SIG-M5 treated with dmso at 0.1 percent for 504 hours (cell line): ENCODE results near the gene FUS.
"Not testable (repeated sequence)": the region's sequence is repeated elsewhere in the genome, so short reads cannot be mapped to it uniquely, and the experiment has no call there.

ENCODE experiments used
- DNase-seq: peaks from one replicate; lab custom pipeline; 2025; ENCODE audit not compliant: unreplicated experiment; lab: John Stamatoyannopoulos, UW

Gene FUS

DNA sequence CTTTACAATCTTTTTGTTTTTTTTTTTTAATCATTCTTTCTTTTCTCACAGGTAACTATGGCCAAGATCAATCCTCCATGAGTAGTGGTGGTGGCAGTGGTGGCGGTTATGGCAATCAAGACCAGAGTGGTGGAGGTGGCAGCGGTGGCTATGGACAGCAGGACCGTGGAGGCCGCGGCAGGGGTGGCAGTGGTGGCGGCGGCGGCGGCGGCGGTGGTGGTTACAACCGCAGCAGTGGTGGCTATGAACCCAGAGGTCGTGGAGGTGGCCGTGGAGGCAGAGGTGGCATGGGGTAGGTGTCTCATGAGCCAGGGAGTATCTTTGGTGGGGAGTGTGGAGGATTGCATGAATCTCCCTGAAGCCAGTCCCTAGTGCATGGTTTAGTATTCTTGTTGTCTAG is 4.9 kb downstream of the FUS start:
- no peak for DNase-seq

DNA sequence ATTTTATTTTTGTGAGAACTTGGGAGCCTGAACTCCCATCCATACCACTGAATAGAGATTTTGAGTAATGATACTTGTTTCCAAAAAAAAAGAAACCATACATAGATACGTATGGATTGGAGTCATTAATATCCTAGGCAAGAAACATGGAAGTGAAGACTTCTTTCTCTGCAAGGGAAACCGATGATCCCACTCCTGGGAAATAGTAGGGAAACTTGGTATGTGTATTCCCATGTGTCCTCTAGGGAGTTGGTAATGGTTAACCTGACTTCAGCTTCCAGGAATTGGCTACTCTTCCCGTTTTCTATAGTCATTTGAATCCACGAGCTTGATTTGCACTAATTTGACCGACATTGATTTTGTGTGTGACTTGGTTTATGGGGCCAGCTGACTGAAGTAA is 5.4 kb downstream of the FUS start:
- no peak for DNase-seq

DNA sequence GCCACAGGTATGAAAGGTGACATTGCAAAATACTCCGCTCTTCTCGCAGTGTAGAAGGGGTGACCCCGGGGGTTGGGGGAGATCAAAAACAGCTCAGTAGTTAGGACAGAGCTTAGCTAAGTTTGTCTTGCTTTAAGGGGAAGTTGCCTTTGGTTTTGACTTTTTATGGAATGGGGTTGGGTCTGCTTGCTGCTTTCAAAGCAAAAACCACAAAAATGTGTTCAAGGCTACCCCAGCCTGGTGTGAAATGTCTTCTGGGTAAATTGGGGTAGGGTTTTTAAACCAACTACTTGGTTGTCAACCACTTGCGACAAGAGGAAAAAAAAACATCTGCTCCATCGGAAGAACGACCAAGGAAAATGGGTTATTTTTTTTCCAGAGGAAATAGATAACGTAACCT is 6.2 kb downstream of the FUS start:
- DNase-seq: peak; percentile 78

DNA sequence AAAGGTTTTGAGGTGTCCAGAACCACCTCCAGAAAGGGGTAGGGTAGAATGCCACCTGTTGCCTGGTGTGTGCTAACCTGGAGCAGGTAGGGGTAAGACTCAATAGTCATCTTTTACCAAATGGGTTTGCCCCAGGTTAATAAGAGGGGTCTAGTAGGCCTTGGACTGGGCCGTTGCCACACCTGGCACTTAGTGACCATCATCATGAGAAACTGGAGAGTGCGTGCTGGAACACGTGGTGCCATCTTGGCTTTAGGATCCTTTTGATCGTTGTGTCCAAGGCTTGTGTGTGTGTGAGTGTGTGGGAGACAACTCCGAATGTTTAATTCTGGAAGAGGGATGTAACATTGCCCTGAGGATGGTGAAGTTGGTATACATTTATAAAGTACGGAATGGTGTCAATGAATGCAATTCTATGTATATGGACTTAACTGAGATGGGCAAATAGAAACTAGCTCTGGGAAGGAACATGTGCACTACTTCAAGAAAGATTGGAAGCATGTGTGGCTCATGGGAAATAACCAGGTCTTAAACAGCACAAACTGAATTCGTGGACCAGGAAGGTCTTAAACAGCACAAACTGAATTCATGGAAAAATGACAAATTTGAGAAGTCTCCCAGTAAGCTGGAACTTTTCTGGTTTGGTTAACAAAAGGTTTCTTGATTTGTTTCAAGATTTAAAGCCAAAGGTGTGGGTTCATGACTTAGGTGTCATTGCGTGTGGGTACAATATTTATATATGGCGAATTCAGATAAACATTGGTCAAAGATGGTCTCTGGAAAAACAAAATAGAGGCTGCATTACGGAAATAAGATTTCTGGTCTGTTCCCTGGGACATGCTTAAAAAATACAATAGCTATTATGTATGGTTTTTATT is 7.2 kb downstream of the FUS start:
- DNase-seq: no peak

DNA sequence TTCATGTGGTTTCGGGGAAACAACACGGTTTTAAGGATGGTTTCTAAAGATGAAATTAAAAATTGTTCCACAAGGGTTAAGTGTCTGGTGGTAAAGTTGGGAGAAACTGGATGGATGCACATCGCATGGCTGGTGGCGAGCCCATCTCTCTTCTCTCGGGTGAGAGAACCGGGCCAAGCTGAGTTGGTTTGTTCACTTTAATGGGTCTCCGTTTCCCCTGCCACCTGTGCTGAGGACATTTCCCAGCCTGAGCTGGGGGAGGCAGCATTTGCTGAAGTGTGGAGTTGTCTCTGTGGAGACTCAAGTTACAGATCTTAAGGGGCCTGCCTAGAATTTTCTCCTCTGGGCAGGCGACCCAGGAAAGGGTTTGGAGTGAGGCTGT is 7.9 kb downstream of the FUS start:
- DNase-seq: no peak

DNA sequence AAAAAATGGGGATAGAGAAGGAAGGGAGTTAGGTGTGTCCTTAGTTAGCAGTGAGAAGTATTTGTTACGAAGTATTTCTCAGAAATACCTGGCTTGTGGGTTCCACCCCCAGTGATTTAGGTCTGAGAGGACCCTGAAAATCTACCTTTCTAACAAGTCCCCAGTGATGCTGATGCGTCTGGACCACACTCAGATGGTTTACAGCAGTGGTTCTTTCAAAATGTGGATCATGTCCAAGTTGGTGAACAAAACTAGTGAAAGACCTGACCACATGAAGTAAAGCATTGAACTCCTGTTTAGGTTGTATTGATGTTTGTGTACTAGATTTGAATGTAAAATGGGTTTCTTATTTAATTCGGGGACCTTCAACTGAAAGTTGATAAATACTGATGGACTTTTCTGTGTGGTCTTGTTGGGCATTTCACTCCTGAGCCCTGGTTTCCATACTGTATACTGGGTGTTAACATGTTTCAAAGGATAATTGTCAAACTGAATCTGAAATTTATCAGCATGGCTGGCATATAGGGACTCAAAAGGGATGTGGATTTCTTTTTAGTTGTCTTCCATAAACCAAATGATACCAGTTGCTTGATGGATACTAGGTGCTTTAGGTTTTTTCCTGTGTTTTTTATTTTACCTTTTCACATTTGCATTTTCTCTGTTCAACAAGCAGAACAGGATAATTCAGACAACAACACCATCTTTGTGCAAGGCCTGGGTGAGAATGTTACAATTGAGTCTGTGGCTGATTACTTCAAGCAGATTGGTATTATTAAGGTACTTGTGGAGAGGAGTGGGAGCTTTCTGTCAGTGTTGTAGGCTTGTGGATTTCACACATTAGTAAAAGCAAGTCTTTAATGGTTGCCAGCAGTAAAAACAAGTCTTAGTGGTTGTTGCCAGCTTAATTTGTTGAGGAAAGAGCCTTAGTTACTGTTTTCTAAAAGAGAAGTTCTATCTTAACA is 8.8 kb downstream of the FUS start:
- DNase-seq: no peak

DNA sequence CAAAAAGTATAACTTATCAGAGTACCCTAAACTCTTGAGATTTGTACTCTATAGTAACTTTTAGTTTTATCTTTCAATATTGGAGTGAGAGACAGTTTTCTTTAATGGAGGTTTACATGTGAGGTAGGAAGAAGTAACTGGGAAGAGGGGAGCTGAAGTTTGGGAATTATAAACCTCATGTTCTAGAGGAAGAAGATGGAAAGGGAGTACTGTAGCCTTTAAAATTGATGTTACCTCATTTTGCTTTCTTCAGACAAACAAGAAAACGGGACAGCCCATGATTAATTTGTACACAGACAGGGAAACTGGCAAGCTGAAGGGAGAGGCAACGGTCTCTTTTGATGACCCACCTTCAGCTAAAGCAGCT is 9.5 kb downstream of the FUS start:
- DNase-seq: no peak

DNA sequence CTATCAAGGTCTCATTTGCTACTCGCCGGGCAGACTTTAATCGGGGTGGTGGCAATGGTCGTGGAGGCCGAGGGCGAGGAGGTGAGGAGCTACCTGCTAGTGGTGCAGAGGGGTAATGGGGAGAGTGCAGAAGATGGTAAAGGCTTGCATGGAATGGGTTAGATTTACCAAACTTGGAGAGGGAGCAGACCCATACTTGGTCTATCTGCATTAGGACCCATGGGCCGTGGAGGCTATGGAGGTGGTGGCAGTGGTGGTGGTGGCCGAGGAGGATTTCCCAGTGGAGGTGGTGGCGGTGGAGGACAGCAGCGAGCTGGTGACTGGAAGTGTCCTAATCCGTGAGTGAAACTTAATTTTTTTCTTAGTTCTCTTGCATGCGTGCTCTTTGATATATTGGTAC is 10.1 kb downstream of the FUS start:
- DNase-seq: no peak

DNA sequence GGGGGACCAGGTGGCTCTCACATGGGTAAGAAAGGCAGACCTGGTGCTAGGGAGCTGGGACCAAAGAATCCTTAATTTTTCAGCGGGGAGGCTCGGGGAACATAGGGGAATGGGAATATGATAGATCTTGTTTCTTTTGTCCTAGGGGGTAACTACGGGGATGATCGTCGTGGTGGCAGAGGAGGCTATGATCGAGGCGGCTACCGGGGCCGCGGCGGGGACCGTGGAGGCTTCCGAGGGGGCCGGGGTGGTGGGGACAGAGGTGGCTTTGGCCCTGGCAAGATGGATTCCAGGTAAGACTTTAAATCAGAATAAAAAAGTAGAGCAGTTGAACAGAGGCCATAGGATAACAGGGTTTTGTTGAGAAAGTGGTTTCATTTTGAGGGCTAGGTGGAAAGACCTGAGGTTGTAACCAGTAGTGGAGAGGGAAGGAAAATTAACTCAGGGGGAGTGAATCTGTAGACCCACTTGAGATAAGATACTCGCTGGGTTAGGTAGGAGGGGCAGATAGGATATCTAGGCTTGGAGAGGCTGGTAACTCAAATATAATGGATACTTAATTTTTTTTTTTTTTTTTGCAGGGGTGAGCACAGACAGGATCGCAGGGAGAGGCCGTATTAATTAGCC is 11.0 kb downstream of the FUS start:
- no peak for DNase-seq

DNA sequence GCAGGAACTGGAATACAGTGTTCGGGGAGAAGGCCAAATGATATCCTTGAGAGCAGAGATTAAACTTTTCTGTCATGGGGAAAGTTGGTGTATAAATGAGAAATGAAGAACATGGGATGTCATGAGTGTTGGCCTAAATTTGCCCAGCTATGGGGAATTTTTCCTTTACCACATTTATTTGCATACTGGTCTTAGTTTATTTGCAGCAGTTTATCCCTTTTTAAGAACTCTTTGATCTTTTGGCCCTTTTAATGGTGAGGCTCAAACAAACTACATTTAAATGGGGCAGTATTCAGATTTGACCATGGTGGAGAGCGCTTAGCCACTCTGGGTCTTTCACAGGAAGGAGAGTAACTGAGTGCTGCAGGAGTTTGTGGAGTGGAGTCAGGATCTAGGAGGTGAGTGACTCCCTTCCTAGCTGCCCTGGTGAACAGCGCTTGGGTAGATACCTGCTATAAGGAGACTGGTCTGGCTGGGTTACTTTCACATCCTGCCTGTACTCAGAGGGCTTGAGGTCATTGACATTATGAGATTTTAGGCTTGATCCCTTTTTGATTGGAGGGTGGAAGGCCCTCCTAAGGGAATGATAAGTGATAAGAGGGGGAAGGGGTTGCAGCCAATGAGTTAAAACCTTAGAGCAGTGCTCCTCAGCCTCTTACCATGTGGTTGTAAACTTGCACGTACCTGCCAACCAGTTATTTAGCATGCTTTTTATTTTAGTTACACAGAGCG is 11.9 kb downstream of the FUS start:
- DNase-seq: no peak

DNA sequence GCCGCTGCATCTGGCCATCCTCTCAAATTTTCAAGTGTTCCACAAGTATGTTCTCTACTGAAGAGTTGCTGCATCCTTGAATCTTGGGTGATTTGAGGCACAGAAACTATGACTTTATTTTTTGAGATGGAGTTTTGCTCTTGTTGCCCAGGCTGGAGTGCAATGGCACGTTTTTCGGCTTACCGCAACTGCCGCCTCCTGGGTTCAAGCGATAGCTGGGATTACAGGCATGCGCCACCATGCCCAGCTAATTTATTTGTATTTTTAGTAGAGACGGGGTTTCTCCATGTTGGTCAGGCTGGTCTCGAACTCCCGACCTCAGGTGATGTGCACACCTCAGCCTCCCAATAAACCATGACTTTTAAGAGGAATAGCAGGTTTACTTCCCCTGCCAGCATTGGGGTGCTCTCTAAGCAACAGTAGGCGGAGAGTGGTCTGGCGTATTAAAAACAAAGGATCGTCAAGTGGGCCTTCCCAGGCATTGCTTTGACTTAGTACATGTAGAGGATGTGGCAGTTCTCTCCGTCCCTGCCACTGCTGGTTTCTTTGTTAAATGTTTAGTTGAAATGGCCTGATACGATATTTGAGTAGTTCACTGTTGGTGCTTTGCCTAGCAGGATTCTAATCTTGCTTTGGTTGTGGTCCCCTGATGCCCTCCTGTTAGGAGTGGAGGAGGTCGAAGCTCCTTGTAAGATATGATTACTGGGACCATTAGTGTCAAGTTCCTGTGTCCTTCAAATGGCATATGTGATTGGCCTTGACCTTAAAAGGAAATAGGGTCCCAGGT is 13.1 kb downstream of the FUS start:
- no peak for DNase-seq

DNA sequence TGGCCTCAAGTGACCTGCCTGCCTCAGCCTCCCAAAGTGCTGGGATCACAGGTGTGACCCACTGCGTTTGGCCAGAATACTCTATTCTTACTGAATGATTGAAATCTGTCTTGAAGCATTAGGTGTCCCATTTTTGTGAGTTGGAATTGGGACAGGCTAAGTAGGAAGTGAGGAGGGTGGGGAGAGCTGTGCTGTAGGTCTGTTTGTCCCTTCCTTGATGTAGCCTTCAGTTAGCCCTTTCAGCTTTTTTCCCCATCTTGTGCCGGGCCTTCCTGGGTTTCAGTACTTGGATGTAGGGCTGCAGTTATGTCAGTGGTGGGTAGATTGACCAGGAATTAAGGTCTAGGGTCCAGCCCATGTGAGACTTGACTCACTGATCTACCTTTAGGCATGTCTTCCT is 13.9 kb downstream of the FUS start:
- DNase-seq: no peak

DNA sequence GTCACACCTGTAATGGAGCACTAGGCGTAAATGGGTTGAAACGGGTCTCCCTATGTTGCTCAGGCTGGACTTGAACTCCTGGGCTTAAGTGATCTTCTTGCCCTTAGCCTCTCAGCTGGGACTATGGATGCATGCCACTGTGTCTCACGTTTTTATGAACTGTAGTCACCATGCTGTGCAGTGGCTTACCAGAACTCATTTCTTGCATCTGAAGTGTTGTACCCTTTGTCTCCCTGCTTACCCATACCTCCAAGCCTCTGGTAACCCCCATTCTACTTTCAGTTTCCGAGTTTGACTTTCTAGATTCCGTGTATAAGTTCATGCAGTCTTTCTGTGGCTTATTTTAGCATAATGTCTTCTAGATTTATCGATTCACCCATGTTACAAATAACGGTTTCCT is 15.0 kb downstream of the FUS start:
- no peak for DNase-seq

DNA sequence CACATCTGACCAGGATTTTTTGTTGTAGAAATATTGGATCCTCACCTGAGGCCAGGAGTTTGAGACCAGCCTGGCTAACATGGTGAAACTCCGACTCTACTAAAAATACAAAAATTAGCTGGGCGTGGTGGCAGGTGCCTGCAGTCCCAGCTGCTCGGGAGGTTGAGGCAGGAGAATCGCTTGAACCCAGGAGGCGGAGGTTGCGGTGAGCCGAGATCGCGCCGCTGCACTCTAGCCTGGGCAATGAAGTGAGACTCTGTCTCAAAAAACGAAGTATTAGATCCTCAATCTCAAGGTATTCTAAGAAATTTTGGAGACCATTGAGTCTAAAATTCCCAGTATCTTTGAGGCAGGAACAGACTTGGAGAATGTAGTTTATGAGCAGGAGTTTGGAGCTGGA is 15.9 kb downstream of the FUS start:
- not testable (repeated sequence) for DNase-seq

DNA sequence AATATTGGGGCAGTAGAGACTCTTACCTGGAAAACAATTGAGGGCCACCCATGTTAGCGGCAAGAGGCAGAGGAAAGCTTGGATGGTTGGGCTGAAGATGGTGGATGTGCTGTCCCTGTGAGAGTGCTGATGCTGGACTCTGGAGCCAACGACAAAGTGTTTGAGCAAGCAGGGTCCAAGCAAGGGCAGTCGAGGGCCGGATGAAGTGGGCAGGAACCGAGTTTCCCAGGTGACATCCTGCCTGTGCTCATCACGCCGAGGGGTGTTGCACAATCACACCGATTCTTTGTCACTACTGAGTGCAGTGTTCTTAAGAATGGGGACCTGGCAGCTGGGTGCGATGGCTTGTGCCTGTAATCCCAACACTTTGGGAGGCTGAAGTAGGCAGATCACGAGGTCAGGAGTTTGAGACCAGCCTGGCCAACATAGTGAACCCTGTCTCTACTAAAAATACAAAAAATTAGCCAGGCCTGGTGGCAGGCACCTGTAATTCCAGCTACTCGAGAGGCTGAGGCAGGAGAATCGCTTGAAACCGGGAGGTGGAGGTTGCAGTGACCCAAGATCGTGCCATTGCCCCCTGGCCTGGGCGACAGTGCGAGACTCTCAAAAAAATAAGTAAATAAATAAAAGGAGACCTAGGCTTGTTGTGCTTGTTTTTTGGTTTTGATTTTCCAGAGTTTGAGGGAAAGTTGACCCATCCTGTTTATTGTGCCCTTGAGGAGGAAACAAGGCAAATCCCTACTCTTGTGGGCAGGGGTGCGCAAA is 16.6 kb downstream of the FUS start:
- no peak for DNase-seq

DNA sequence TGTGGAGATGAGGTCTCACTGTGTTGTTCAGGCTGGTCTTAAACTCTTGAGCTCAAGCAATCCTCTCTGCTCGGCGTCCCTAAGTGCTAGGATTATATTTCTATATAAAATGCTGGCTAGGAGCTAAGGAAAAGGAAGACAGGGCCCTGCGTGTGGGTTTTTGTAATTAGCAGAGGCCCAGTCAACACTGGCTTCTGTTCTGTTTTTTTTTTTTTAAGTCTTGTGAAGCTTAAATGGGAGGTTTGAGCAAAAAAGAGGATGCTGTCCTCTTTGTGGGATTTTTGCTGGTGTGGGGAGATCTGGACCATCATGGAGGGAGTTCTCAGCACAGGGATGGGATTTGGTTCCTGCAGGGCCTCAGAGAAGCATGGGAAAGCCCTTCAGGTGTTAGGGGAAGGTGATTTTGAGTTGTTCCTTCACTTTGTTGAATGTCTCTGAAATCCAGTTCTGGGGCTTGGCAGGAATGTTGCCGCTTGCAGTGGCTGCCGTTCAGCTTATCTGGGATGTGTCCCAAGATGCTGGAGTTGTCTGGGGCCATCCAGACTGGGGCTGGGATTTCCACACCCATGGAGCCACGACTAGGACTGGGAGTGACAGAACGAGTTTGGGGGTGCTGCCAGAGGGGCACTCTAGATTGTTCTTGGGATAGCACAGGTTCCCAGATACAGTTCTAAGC is 18.4 kb downstream of the FUS start:
- no peak for DNase-seq

DNA sequence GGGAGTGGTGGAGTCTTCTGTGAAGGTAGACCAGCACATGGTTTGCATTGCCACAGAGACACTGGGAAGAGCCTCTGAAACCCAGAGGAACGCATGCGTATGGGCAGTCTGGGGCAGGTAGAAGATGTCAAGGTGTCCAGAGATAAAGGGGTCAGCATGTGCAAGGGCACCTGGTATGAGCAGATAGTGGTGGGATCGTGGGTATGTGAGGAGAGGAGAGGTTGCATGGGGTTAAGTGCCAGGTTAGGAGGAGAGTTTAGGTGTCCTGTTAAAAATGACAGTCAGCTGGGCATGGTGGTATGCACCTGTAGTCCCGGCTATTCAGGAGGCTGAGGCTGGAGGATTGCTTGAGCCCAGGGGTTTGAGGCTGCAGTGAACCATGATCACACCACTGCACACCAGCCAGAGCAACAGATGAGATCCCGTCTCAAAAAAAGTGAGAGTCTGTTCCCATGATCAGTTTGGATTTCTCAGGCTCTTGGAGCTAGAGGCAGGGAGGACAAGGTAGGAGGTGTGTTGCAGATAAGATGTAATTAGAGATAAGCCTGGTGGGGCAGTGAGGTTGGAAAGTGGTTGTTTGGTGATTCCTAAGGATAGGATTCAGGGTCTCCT is 19.6 kb downstream of the FUS start:
- no peak for DNase-seq

DNA sequence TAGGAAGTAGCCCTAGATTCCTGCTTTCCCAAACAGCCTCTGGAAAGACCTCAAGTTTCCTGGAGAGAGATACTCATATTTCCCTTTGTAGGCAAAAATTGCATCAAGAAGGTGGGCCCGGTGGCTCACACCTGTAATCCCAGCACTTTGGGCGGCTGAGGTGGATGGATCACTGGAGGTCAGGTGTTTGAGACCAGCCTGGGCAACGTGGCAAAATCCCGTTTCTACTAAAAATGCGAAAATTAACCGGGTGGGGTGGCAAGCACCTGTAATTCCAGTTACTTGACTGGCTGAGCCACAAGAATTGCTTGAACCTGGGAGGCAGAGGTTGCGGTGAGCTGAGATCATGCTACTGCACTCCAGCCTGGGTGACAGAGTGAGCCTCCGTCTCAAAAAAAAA is 20.2 kb downstream of the FUS start:
- not testable (repeated sequence) for DNase-seq
